IMR-90 (cell line): Measurements from ENCODE around the gene BRAF. TPM values are rescaled to one million over a fixed set of nuclear protein-coding genes. Genes with fewer than 3 reads are reported as not detected.

ENCODE experiments used
- ATAC-seq: fragments of 200-7000 bp; cut with Tn5 transposase; 2 replicates; pipeline ENCODE4 v1.9.1; 2020; ENCODE audit warnings: low read depth, mild to moderate bottlenecking, moderate library complexity
- BruUV-seq: library from RNA; stranded (reverse); fragments of 400-500 nt; replicated peaks from 2 replicates; lab custom pipeline; 2021; lab: Mats Ljungman, UMichigan
- CTCF ChIA-PET: fragments of 300-600 bp; formaldehyde crosslinking; extraction: SDS; loops from one replicate; lab custom pipeline; 2021; ENCODE audit warnings: antibody characterized with exemption; lab: Yijun Ruan, JAX
- POLR2A ChIA-PET: fragments of 300-600 bp; sonication (Branson Sonifier 250); formaldehyde crosslinking; loops from one replicate; lab custom pipeline; 2022; ENCODE audit warnings: antibody characterized with exemption; ENCODE audit not compliant: unreplicated experiment; lab: Charles Lee
- DNase-seq: peaks from one replicate; pipeline ENCODE4 v3.0.0; 2013
- H2AFZ ChIP-seq: replicated peaks from 2 replicates; pipeline ENCODE3; 2013; ENCODE audit warnings: low read length, mild to moderate bottlenecking; ENCODE audit not compliant: poor library complexity
- H2AK5ac ChIP-seq: 2 replicates; pipeline ENCODE4 v1.6.1; 2013; ENCODE audit warnings: low read depth, low read length, inconsistent platforms
- H2AK9ac ChIP-seq: replicated peaks from 2 replicates; pipeline ENCODE3; 2013; ENCODE audit warnings: mild to moderate bottlenecking, low read depth, low read length, moderate library complexity; ENCODE audit not compliant: poor library complexity
- H2BK120ac ChIP-seq: 2 replicates; pipeline ENCODE4 v1.6.1; 2013; ENCODE audit warnings: low read depth, low read length, inconsistent platforms
- H2BK15ac ChIP-seq: 3 replicates; pipeline ENCODE4 v1.6.1; 2013; ENCODE audit warnings: low read depth, low read length, inconsistent platforms
- H2BK20ac ChIP-seq: 2 replicates; pipeline ENCODE4 v1.6.1; 2013; ENCODE audit warnings: low read depth, mild to moderate bottlenecking, inconsistent platforms, low read length, moderate library complexity
- H2BK5ac ChIP-seq: 2 replicates; pipeline ENCODE4 v1.6.1; 2013; ENCODE audit warnings: mild to moderate bottlenecking, low read depth, low read length, inconsistent platforms; ENCODE audit not compliant: poor library complexity, severe bottlenecking
- H3K14ac ChIP-seq: replicated peaks from 2 replicates; pipeline ENCODE4 v1.6.1; 2013; ENCODE audit warnings: low read depth, low read length, inconsistent platforms
- H3K18ac ChIP-seq: 2 replicates; pipeline ENCODE4 v1.6.1; 2013; ENCODE audit warnings: low read depth, low read length, control low read depth
- H3K23ac ChIP-seq: 2 replicates; pipeline ENCODE4 v1.6.1; 2013; ENCODE audit warnings: low read depth, low read length, inconsistent platforms
- H3K27ac ChIP-seq: 2 replicates; pipeline ENCODE4 v1.5.1; 2013; ENCODE audit warnings: mild to moderate bottlenecking, control low read depth, low read length; ENCODE audit not compliant: insufficient read depth
- H3K27me3 ChIP-seq: 2 replicates; pipeline ENCODE4 v1.6.1; 2013; ENCODE audit warnings: low read length; ENCODE audit not compliant: control insufficient read depth, insufficient read depth
- H3K36me3 ChIP-seq: 2 replicates; pipeline ENCODE4 v1.6.1; 2013; ENCODE audit warnings: low read length, mixed read lengths; ENCODE audit not compliant: control insufficient read depth, insufficient read depth
- H3K4ac ChIP-seq: 2 replicates; pipeline ENCODE4 v1.6.1; 2013; ENCODE audit warnings: low read depth, low read length, inconsistent platforms
- H3K4me1 ChIP-seq: 2 replicates; pipeline ENCODE4 v1.6.1; 2013; ENCODE audit warnings: low read length, mixed read lengths; ENCODE audit not compliant: control insufficient read depth, insufficient read depth
- H3K4me2 ChIP-seq: 2 replicates; pipeline ENCODE4 v1.6.1; 2013; ENCODE audit warnings: low read depth, mild to moderate bottlenecking, control low read depth, low read length, moderate library complexity
- H3K4me3 ChIP-seq: 2 replicates; pipeline ENCODE4 v1.5.1; 2013; ENCODE audit warnings: low read depth, mild to moderate bottlenecking, control low read depth, low read length, moderate library complexity; ENCODE audit not compliant: insufficient read depth
- H3K56ac ChIP-seq: 2 replicates; pipeline ENCODE4 v1.6.1; 2013; ENCODE audit warnings: low read length, inconsistent platforms; ENCODE audit not compliant: insufficient read depth; ENCODE audit errors: extremely low read depth
- H3K79me1 ChIP-seq, 2 experiments: 2 replicates each; pipeline ENCODE4 v1.6.1; 2013; ENCODE audit warnings: low read length in 2 of 2, inconsistent platforms in 1 of 2, low read depth in 1 of 2
- H3K9ac ChIP-seq: 2 replicates; pipeline ENCODE4 v1.6.1; 2013; ENCODE audit warnings: low read depth, low read length, control low read depth
- H3K9me1 ChIP-seq: 2 replicates; pipeline ENCODE4 v1.6.1; 2013; ENCODE audit warnings: low read length, inconsistent platforms; ENCODE audit not compliant: insufficient read depth
- H3K9me3 ChIP-seq: 2 replicates; pipeline ENCODE4 v1.6.1; 2013; ENCODE audit warnings: low read length; ENCODE audit not compliant: control insufficient read depth, insufficient read depth
- H4K20me1 ChIP-seq: 2 replicates; pipeline ENCODE4 v1.6.1; 2013; ENCODE audit warnings: low read length, inconsistent platforms; ENCODE audit not compliant: insufficient read depth
- H4K5ac ChIP-seq: 2 replicates; pipeline ENCODE4 v1.6.1; 2013; ENCODE audit warnings: mild to moderate bottlenecking, low read depth, low read length, control low read depth
- H4K8ac ChIP-seq, 2 experiments: 2 replicates each; pipeline ENCODE4 v1.6.1; 2013; ENCODE audit warnings: low read depth in 2 of 2, low read length in 2 of 2, control low read depth in 1 of 2, inconsistent platforms in 1 of 2
- H4K91ac ChIP-seq: 2 replicates; pipeline ENCODE4 v1.6.1; 2013; ENCODE audit warnings: low read depth, low read length, inconsistent platforms; ENCODE audit not compliant: insufficient read depth
- BHLHE40 ChIP-seq: fragments of 150-350 bp; IDR thresholded peaks from 2 replicates; pipeline ENCODE4 v1.6.1; 2016; ENCODE audit warnings: mild to moderate bottlenecking, low read depth, low read length
- CEBPB ChIP-seq: IDR thresholded peaks from 2 replicates; pipeline ENCODE4 v1.6.1; 2012; ENCODE audit warnings: low read depth, low read length, improper control_type of control experiment
- CHD1 ChIP-seq: IDR thresholded peaks from 2 replicates; pipeline ENCODE4 v1.6.1; 2012; ENCODE audit warnings: low read depth, low read length, improper control_type of control experiment
- ELK1 ChIP-seq: fragments of 150-350 bp; IDR thresholded peaks from 2 replicates; pipeline ENCODE4 v1.6.1; 2016; ENCODE audit warnings: low read depth, mild to moderate bottlenecking, low read length, moderate library complexity, borderline replicate concordance
- FOS ChIP-seq: fragments of 150-350 bp; IDR thresholded peaks from 2 replicates; pipeline ENCODE4 v1.6.1; 2016; ENCODE audit warnings: low read depth, low read length
- RAD21 ChIP-seq: IDR thresholded peaks from 2 replicates; pipeline ENCODE4 v1.6.1; 2012; ENCODE audit warnings: low read length, improper control_type of control experiment
- RFX5 ChIP-seq: IDR thresholded peaks from 2 replicates; pipeline ENCODE4 v1.8.0; 2012; ENCODE audit warnings: low read depth, mild to moderate bottlenecking, low read length, moderate library complexity
- SMC3 ChIP-seq: fragments of 150-350 bp; IDR thresholded peaks from 2 replicates; pipeline ENCODE4 v1.6.1; 2016; ENCODE audit warnings: low read depth, mild to moderate bottlenecking, antibody characterized with exemption, low read length, moderate library complexity
- USF2 ChIP-seq: fragments of 150-350 bp; IDR thresholded peaks from 2 replicates; pipeline ENCODE4 v1.6.1; 2017; ENCODE audit warnings: mild to moderate bottlenecking, antibody characterized with exemption, low read length, low read depth
- WGBS, 2 experiments: methylation state at CpG; one replicate each; pipeline versions ENCODE4 v1.1.5 to v1.1.7; 2013; ENCODE audit warnings: missing lambda C conversion rate in 2 of 2; ENCODE audit not compliant: insufficient read length in 1 of 2; ENCODE audit errors: extremely low coverage in 2 of 2; 5-methylcytosine and 5-hydroxymethylcytosine counted together
- dilution Hi-C: fragments of 300-500 bp; cut with HindIII; formaldehyde crosslinking; loops from one replicate; pipeline ENCODE4 v1.14.3; 2018; ENCODE audit warnings: low sequenced_read_pairs; ENCODE audit not compliant: unreplicated experiment
- in situ Hi-C: fragments of 300-500 bp; cut with MboI; formaldehyde crosslinking; loops from 3 replicates; pipeline ENCODE4 v1.14.3; 2019; ENCODE audit warnings: low sequenced_read_pairs, inconsistent platforms, mixed read lengths
- intact Hi-C: fragments of 100-400 bp; cut with micrococcal nuclease; formaldehyde crosslinking; loops from 2 replicates; pipeline ENCODE4 v1.10.0; 2022
- polyA plus RNA-seq, 3 experiments: library from polyadenylated mRNA; depleted of rRNA; stranded (reverse); fragments of >200 nt; gene quantifications; 2 replicates each; pipeline ENCODE4 v1.2.3, GENCODE V29; 2012; ENCODE audit warnings: low replicate concordance in 1 of 3
- total RNA-seq: library from RNA; depleted of rRNA; stranded (reverse); fragments of >200 nt; gene quantifications from 2 replicates; pipeline ENCODE4 v1.2.3, GENCODE V29; 2012

Gene BRAF
- total and polyA plus RNA-seq, 2 of the 4 experiments (the other 2 are of a cell fraction): 5.7 to 12.9 TPM

GRCh38 chr7:140908361-140908760 is 16.4 kb downstream of the BRAF start:
- ATAC-seq (no peak), DNase-seq (no peak)
- Histone ChIP-seq H2BK20ac (no peak overlapping the region), H3K4me3 (no peak overlapping the region), H2BK15ac (no peak overlapping the region), H3K14ac (no peak overlapping the region), H3K9me3 (no peaks in the 10 kb centered on the region), H3K9me1 (peaks cover 5% of the 10 kb centered on the region; the same call in 1 of the 2 replicates), H3K9ac (no peak overlapping the region), H3K4me2 (no peak overlapping the region), H3K4ac (no peak overlapping the region), H2AK5ac (no peak overlapping the region), H4K20me1 (peaks cover 35% of the 10 kb centered on the region), H3K18ac (no peak overlapping the region), H4K91ac (no peak overlapping the region), H4K8ac (no peak overlapping the region), H3K27me3 (no peaks in the 10 kb centered on the region), H3K56ac (no peak overlapping the region), H3K36me3 (no peaks in the 10 kb centered on the region), H4K5ac (no peak overlapping the region), H3K23ac (no peak overlapping the region), H3K4me1 (peaks cover 2% of the 10 kb centered on the region; the same call in 1 of the 2 replicates), H2BK120ac (no peak overlapping the region), H2AK9ac (no peak overlapping the region), H2BK5ac (no peak overlapping the region), H3K27ac (no peak overlapping the region), H3K79me1 (peaks cover 32 to 54% of the 10 kb centered on the region in 2 experiments), H2AFZ (no peak overlapping the region)
- WGBS, 2 experiments: no CpG with 5 or more reads among the region's 2 CpGs
- ChIA-PET CTCF (interaction anchor here (0.6 kb wide), 1 partner anchor 13 kb away, joined by 5 read pairs; no protein-coding TSS in a partner anchor), POLR2A (no interaction called here)
- no TSS peak for BruUV-seq
- in situ Hi-C loops: no loop called here
- intact Hi-C loops: no loop called here
- dilution Hi-C loops: no loop called here
- TF ChIP-seq CHD1 (no peak), CEBPB (no peak), BHLHE40 (no peak), USF2 (no peak), ELK1 (no peak), SMC3 (no peak), RAD21 (no peak), RFX5 (no peak), FOS (no peak)
